ENCODE measurements around the gene ANKRD9. TPM values are rescaled to one million over a fixed set of nuclear protein-coding genes. Genes with fewer than 3 reads are reported as not detected.

Gene ANKRD9
- total RNA-seq, 1 donor = 15.6 TPM

- H3K4me3 ChIP-seq (ENCODE audit: insufficient read depth, low read length) = no peak overlapping the region
- H3K4me2 ChIP-seq (ENCODE audit: insufficient read depth, low read length) = no peak overlapping the region
- no peak overlapping the region for H3K27ac ChIP-seq (ENCODE audit: low read depth, low read length)
Observed at GRCh38 chr14:102507081-102507856, 2.3 kb downstream of the ANKRD9 start.

GRCh38 chr14:102506626-102506925 lies 3.0 kb downstream of the ANKRD9 start:
- Histone ChIP-seq H3K9me3 (ENCODE audit: low read depth, low read length) (no peaks in the 10 kb centered on the region), H3K36me3 (ENCODE audit: insufficient read depth, low read length) (peaks cover 4% of the 10 kb centered on the region), H3K27ac (ENCODE audit: low read depth, low read length) (no peak overlapping the region), H3K79me2 (ENCODE audit: insufficient read depth, low read length) (peaks cover 6% of the 10 kb centered on the region), H4K20me1 (ENCODE audit: insufficient read depth, low read length) (no peaks in the 10 kb centered on the region), H3K27me3 (ENCODE audit: insufficient read depth, low read length) (no peaks in the 10 kb centered on the region), H3K4me2 (ENCODE audit: insufficient read depth, low read length) (no peak overlapping the region), H3K4me3 (ENCODE audit: insufficient read depth, low read length) (no peak overlapping the region), H2AFZ (ENCODE audit: low read length) (no peak overlapping the region), H3K4me1 (ENCODE audit: insufficient read depth, low read length) (peaks cover 12% of the 10 kb centered on the region)
- DNase-seq (ENCODE audit: insufficient read length, low spot score, missing footprints) = peak; percentile 90
- TF ChIP-seq, protein P1, sequence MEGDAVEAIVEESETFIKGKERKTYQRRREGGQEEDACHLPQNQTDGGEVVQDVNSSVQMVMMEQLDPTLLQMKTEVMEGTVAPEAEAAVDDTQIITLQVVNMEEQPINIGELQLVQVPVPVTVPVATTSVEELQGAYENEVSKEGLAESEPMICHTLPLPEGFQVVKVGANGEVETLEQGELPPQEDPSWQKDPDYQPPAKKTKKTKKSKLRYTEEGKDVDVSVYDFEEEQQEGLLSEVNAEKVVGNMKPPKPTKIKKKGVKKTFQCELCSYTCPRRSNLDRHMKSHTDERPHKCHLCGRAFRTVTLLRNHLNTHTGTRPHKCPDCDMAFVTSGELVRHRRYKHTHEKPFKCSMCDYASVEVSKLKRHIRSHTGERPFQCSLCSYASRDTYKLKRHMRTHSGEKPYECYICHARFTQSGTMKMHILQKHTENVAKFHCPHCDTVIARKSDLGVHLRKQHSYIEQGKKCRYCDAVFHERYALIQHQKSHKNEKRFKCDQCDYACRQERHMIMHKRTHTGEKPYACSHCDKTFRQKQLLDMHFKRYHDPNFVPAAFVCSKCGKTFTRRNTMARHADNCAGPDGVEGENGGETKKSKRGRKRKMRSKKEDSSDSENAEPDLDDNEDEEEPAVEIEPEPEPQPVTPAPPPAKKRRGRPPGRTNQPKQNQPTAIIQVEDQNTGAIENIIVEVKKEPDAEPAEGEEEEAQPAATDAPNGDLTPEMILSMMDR (IDR thresholded peaks at IDR 0.05; ENCODE audit: extremely low read depth, low read depth, low read length) = no peak

More at GRCh38 chr14:102507081-102507856, 2.3 kb downstream of the ANKRD9 start:
- H4K20me1 ChIP-seq (ENCODE audit: insufficient read depth, low read length) = no peaks in the 10 kb centered on the region
- peak; percentile 80 for DNase-seq (ENCODE audit: insufficient read length, low spot score, missing footprints)
- peaks cover 12% of the 10 kb centered on the region for H3K4me1 ChIP-seq (ENCODE audit: insufficient read depth, low read length)
- peaks cover 6% of the 10 kb centered on the region for H3K79me2 ChIP-seq (ENCODE audit: insufficient read depth, low read length)
- no peak overlapping the region for H2AFZ ChIP-seq (ENCODE audit: low read length)
- TF ChIP-seq, protein P1 (IDR thresholded peaks at IDR 0.05; ENCODE audit: extremely low read depth, low read depth, low read length) = no peak
- H3K9me3 ChIP-seq (ENCODE audit: low read depth, low read length) = no peaks in the 10 kb centered on the region
- H3K27me3 ChIP-seq (ENCODE audit: insufficient read depth, low read length) = no peaks in the 10 kb centered on the region
- H3K36me3 ChIP-seq (ENCODE audit: insufficient read depth, low read length) = peaks cover 4% of the 10 kb centered on the region

DNA sequence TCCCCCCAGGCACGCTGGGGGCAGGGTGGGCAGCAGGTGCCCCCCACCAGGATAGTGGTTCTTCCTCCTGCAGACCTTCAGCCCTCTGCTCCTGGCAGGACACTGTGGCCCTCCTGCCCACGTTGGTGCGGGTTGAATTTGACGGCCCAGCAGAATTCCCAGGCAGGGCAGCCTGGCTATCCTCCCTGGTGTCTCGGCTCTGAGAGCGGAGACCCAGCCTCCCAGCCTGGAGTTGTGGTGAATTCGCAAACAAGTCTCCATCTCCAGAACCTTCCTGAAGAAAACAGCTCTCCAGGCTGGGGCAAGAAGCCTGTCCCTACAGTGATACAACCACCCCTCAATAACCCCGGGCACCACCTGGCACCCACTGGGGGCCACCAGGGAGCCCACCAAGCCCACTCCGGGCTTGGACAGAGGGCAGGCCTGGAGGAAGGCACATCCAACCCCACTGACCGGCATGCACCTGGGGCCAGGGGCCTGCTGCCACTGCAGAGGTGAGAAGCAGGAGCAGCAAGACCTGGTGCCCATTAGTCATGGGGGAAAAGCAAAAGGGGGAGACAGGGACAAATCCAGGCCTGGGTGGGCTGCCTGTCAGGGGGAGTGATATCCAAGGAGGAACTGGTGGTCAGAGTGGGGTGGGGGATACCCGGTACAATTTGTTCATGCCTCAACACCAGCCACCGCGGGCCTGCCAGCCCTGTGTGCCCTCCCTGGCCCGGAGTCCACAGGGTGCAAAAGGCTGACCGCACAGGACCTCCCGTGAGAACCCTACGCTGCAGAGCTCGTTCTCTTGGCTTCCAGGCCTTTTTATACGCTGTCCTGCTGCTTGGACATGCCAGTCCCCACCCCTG lies 3.6 kb downstream of the ANKRD9 start:
- no peak overlapping the region for H3K4me2 ChIP-seq (ENCODE audit: insufficient read depth, low read length)
- TF ChIP-seq, protein P1 (IDR thresholded peaks at IDR 0.05; ENCODE audit: extremely low read depth, low read depth, low read length) = no peak
- H2AFZ ChIP-seq (ENCODE audit: low read length) = no peak overlapping the region
- peak; percentile 90 for DNase-seq (ENCODE audit: insufficient read length, low spot score, missing footprints)
- no peak overlapping the region for H3K27ac ChIP-seq (ENCODE audit: low read depth, low read length)
- peaks cover 12% of the 10 kb centered on the region for H3K4me1 ChIP-seq (ENCODE audit: insufficient read depth, low read length)
- H3K27me3 ChIP-seq (ENCODE audit: insufficient read depth, low read length) = no peaks in the 10 kb centered on the region
- no peaks in the 10 kb centered on the region for H3K9me3 ChIP-seq (ENCODE audit: low read depth, low read length)
- H3K79me2 ChIP-seq (ENCODE audit: insufficient read depth, low read length) = peaks cover 6% of the 10 kb centered on the region
- H4K20me1 ChIP-seq (ENCODE audit: insufficient read depth, low read length) = no peaks in the 10 kb centered on the region
- peaks cover 4% of the 10 kb centered on the region for H3K36me3 ChIP-seq (ENCODE audit: insufficient read depth, low read length)
- no peak overlapping the region for H3K4me3 ChIP-seq (ENCODE audit: insufficient read depth, low read length)

Measured in osteoblast (primary cell).